Activated CD4-positive, alpha-beta T cell treated with anti-CD3 and anti-CD28 coated beads for 36 hours (primary cell): Measurements from ENCODE around the gene ZFC3H1. TPM values are rescaled to one million over a fixed set of nuclear protein-coding genes. Genes with fewer than 3 reads are reported as not detected.

Source experiments
- ATAC-seq: fragments of 200-7000 bp; cut with Tn5 transposase; one replicate; pipeline ENCODE4 v1.10.0; 2021; ENCODE audit warnings: mild to moderate bottlenecking, moderate library complexity
- CTCF ChIA-PET: fragments of 350-600 bp; sonication (Branson Sonifier 250); formaldehyde crosslinking; loops from one replicate; lab custom pipeline; 2021; ENCODE audit warnings: antibody characterized with exemption; lab: Charles Lee
- POLR2A ChIA-PET: fragments of 350-600 bp; sonication (Branson Sonifier 250); formaldehyde crosslinking; loops from one replicate; lab custom pipeline; 2021; ENCODE audit warnings: antibody characterized with exemption, inconsistent platforms; lab: Charles Lee
- DNase-seq: peaks from one replicate; pipeline ENCODE4 v3.0.0-alpha.2; 2020
- H3K27ac Mint-ChIP-seq: one replicate; pipeline ENCODE4 v1.8.0; 2021; ENCODE audit warnings: mixed read lengths
- H3K27me3 Mint-ChIP-seq: one replicate; pipeline ENCODE4 v1.8.0; 2021; ENCODE audit warnings: mixed read lengths
- H3K36me3 Mint-ChIP-seq: one replicate; pipeline ENCODE4 v1.8.0; 2021; ENCODE audit warnings: low read depth, mixed read lengths
- H3K4me1 Mint-ChIP-seq: one replicate; pipeline ENCODE4 v1.8.0; 2021; ENCODE audit warnings: mixed read lengths
- H3K4me3 Mint-ChIP-seq: one replicate; pipeline ENCODE4 v1.8.0; 2021; ENCODE audit warnings: mild to moderate bottlenecking, moderate library complexity, mixed read lengths
- H3K9me3 Mint-ChIP-seq: one replicate; pipeline ENCODE4 v1.8.0; 2021; ENCODE audit warnings: low read depth, mixed read lengths
- intact Hi-C, 2 experiments: fragments of 100-400 bp; cut with DNase I in 1 of 2; cut with micrococcal nuclease in 1 of 2; formaldehyde crosslinking; loops; one replicate each; pipeline versions ENCODE4 v1.14.2 to v1.15.1; 2022 to 2024; cut with DNase I, micrococcal nuclease
- total RNA-seq, 2 experiments: library from RNA; stranded (reverse); gene quantifications; one replicate each; pipeline ENCODE4 v1.2.3, GENCODE V29; 2021

Gene ZFC3H1
- total RNA-seq, 2 experiments from 2014 or later = 57.1 to 71.5 TPM

DNA sequence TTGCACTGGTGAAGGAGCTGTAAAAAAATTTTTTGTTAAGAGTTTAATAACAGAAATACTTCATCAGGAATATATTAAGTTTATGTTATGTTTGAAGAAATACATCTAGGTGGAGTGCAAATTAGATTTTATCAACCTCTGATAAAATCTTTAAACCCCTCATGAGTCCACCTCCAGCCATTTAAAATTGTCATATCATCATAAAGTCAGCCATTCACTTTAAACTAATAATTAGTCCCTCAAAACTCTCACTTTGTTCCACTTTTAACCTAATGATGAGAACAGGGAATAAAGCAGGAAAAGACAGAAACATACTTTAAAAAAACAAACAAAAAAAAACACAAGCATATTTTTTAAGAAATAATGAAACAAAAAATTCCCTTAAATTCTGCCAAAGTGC lies 25.1 kb downstream of the ZFC3H1 start:
- DNase-seq (no peak), ATAC-seq (no peak)
- POLR2A ChIA-PET = no interaction called here
- no peaks in the 10 kb centered on the region for H3K27me3 Mint-ChIP-seq
- H3K9me3 Mint-ChIP-seq = no peaks in the 10 kb centered on the region
- peaks cover 36% of the 10 kb centered on the region for H3K4me1 Mint-ChIP-seq
- CTCF ChIA-PET = interaction anchor here (0.7 to 5.0 kb wide), 7 partner anchors 11 to 223 kb away, joined by 3 to 51 read pairs (median 4); no protein-coding TSS in a partner anchor
- H3K27ac Mint-ChIP-seq = no peak overlapping the region
- intact Hi-C loops = loop anchor here in 1 of 2 experiments (5.0 kb wide), 1 partner anchor 109 kb away; no protein-coding TSS in a partner anchor
- H3K4me3 Mint-ChIP-seq = no peak overlapping the region
- H3K36me3 Mint-ChIP-seq = peaks cover 50% of the 10 kb centered on the region

DNA sequence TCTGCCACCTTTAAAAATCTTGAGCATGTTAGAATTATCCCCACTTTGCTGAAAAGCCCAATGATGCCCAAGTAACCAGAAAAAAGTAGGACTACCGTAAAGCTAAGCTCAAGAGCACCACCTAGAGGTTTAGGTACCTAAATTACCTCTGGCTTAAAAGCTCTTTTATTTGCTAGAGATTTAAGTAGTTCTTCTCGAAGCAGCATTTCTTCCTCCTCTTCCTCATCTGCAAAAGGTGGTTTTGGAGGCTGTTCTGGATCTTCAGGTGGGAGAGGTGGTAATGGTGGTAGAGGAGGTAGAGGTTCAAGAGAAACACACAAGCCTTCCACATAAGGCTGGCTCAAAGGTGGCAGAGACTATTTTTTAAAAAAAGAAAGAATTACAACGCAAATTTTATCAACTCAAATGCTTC lies 26.9 kb downstream of the ZFC3H1 start:
- H3K9me3 Mint-ChIP-seq = no peaks in the 10 kb centered on the region
- ChIA-PET CTCF (interaction anchor here (0.6 to 5.0 kb wide), 39 partner anchors 9 to 1823 kb away, joined by 3 to 51 read pairs (median 5); partner anchors contain the start of genes THAP2 and ZFC3H1), POLR2A (interaction anchor here (0.6 to 1.0 kb wide), 3 partner anchors 23 to 118 kb away, joined by 3 to 5 read pairs (median 3); partner anchors contain the start of genes RAB21 and ZFC3H1)
- peak overlapping the region; percentile 73 for H3K27ac Mint-ChIP-seq
- no peak overlapping the region for H3K4me3 Mint-ChIP-seq
- H3K4me1 Mint-ChIP-seq = peaks cover 21% of the 10 kb centered on the region
- DNase-seq (no peak), ATAC-seq (peak; percentile 43)
- H3K36me3 Mint-ChIP-seq = peaks cover 48% of the 10 kb centered on the region
- intact Hi-C loops = loop anchor here (1.0 to 5.0 kb wide), 3 partner anchors 110 to 221 kb away; no protein-coding TSS in a partner anchor
- no peaks in the 10 kb centered on the region for H3K27me3 Mint-ChIP-seq

DNA sequence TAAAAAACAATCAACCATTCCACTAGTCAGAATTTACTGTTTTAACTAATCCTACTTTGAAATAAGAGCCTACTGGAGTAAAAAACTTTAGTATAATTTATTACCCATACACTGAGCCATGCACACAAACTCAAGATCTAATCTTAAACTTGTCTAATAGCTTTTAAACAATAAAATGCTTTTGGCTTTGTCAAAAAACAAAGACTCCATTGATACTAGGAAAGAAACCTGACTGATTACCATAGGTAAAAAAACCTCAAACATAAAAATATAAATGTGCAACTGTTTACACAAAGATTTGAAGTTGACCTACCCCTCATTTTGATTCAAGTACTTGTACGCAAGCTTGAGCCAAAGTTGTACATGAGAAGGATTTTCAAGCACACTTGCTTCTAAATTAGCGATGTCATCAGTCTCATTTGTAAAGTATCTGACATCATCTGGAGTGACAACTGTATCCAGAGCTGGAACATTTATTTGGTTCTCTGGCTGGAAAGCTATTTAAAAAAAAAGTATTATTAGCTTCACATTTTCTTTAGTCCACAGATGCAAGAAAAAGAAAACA lies 36.1 kb downstream of the ZFC3H1 start:
- intact Hi-C loops = loop anchor here in 1 of 2 experiments (2.0 kb wide), 1 partner anchor 15 kb away; no protein-coding TSS in a partner anchor
- H3K4me3 Mint-ChIP-seq = no peak overlapping the region
- no peaks in the 10 kb centered on the region for H3K27me3 Mint-ChIP-seq
- no peak overlapping the region for H3K27ac Mint-ChIP-seq
- H3K36me3 Mint-ChIP-seq = peaks cover 62% of the 10 kb centered on the region
- no peak for ATAC-seq
- CTCF ChIA-PET = interaction anchor here (0.9 to 4.5 kb wide), 7 partner anchors 10 to 148 kb away, joined by 3 to 51 read pairs (median 4); no protein-coding TSS in a partner anchor
- DNase-seq = no peak
- H3K4me1 Mint-ChIP-seq = peaks cover 13% of the 10 kb centered on the region
- no peaks in the 10 kb centered on the region for H3K9me3 Mint-ChIP-seq
- POLR2A ChIA-PET = interaction anchor here (0.5 to 0.6 kb wide), 2 partner anchors 13 to 30 kb away, joined by 4 to 5 read pairs; no protein-coding TSS in a partner anchor

DNA sequence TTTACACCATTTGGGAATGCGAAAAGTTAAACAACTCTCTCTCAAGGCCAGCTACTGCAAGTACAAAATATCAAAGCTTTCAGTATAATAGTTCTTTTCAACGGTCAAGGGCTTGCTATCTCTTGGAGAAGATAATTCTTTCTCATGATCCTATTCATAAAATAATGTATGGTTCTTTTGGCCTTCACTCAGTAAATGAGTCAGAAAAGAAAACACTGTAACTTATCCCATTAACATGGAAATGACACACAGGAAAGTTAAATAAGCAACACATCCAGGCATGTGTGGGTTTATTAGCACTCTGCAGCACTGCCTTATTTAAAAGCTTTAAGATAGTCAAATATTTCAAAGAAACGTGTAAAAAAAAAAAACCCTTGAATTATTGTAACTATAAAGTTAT lies 36.9 kb downstream of the ZFC3H1 start:
- no peak for DNase-seq
- Mint-ChIP-seq H3K27ac (peak overlapping the region; percentile 9), H3K27me3 (no peaks in the 10 kb centered on the region), H3K9me3 (no peaks in the 10 kb centered on the region), H3K36me3 (peaks cover 61% of the 10 kb centered on the region), H3K4me1 (peaks cover 17% of the 10 kb centered on the region), H3K4me3 (no peak overlapping the region)
- intact Hi-C loops = no loop called here
- ChIA-PET POLR2A (interaction anchor here (0.6 kb wide), 1 partner anchor 13 kb away, joined by 4 read pairs; no protein-coding TSS in a partner anchor), CTCF (interaction anchor here (1.1 to 4.5 kb wide), 8 partner anchors 11 to 149 kb away, joined by 3 to 51 read pairs (median 4); no protein-coding TSS in a partner anchor)
- ATAC-seq = no peak

DNA sequence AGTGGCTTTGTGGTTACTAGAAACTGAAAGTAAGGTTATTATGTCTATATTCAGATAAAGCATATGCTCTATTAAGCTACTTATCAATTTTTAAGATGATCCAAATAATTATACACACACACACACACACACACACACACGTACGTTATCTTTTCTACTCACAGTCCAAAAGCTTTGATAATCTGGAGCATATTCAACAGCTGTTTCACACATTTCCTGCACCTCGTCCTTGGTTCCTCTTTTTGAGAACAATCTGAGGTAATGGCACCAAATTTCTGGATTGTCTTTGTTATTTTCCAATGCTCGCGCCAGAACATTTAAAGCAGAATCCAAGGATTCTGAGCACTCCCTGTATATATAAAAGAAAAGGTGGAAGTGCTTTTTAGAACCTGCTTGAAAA lies 37.5 kb downstream of the ZFC3H1 start:
- Mint-ChIP-seq H3K36me3 (peaks cover 63% of the 10 kb centered on the region), H3K9me3 (no peaks in the 10 kb centered on the region), H3K27me3 (no peaks in the 10 kb centered on the region), H3K4me1 (peaks cover 17% of the 10 kb centered on the region), H3K27ac (peak overlapping the region; percentile 15), H3K4me3 (no peak overlapping the region)
- ChIA-PET CTCF (interaction anchor here (0.6 to 4.5 kb wide), 7 partner anchors 11 to 216 kb away, joined by 3 to 51 read pairs (median 3); no protein-coding TSS in a partner anchor), POLR2A (no interaction called here)
- ATAC-seq = no peak
- no peak for DNase-seq
- intact Hi-C loops = no loop called here

DNA sequence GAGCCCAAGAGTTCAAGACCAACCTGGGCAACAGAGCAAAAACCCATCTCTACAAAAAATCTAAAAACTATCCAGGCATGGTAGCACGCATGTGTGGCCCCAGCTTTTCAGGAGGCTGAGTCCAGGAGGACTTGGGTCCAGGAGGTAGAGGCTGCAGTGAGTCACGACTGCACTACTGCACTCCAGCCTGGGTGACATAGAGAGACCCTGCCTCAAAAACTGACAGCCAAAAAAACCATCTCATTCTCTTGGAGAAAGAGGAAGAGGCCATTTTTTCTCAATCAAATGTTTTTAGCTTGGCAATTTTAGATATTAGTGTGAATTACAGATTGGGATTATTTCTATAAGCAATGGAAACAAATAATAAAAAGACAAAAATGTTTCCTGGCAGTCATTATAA lies 38.2 kb downstream of the ZFC3H1 start:
- H3K4me3 Mint-ChIP-seq = no peak overlapping the region
- no peaks in the 10 kb centered on the region for H3K9me3 Mint-ChIP-seq
- H3K36me3 Mint-ChIP-seq = peaks cover 65% of the 10 kb centered on the region
- no peak for ATAC-seq
- intact Hi-C loops = no loop called here
- ChIA-PET CTCF (interaction anchor here (0.6 to 4.5 kb wide), 6 partner anchors 11 to 217 kb away, joined by 3 to 51 read pairs (median 3); no protein-coding TSS in a partner anchor), POLR2A (no interaction called here)
- H3K27ac Mint-ChIP-seq = no peak overlapping the region
- H3K27me3 Mint-ChIP-seq = no peaks in the 10 kb centered on the region
- no peak for DNase-seq
- H3K4me1 Mint-ChIP-seq = peaks cover 22% of the 10 kb centered on the region

DNA sequence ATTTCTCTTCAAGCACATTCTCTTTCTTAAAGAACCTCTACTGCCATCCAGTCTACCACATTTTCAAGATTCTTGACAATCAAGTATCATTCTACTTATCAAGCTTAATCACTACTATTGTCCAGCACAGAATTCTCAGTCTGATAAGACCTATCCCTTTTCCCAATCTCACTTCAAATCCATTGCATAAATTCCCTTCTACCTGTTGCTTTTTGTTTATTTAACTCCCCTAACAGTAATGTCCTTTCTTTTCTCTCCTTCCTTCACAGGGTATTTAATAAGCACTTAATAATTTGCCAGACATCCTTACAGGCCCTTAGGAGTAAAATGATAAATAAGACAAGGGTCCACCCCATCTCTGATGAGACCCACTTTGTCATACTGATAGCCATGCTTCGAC lies 41.7 kb downstream of the ZFC3H1 start:
- H3K9me3 Mint-ChIP-seq = no peaks in the 10 kb centered on the region
- peaks cover 22% of the 10 kb centered on the region for H3K4me1 Mint-ChIP-seq
- ChIA-PET POLR2A (no interaction called here), CTCF (interaction anchor here (0.7 to 1.0 kb wide), 3 partner anchors 9 to 14 kb away, joined by 3 to 7 read pairs (median 3); no protein-coding TSS in a partner anchor)
- peak overlapping the region; percentile 32 for H3K27ac Mint-ChIP-seq
- H3K36me3 Mint-ChIP-seq = peaks cover 64% of the 10 kb centered on the region
- intact Hi-C loops = no loop called here
- H3K4me3 Mint-ChIP-seq = no peak overlapping the region
- DNase-seq (no peak), ATAC-seq (no peak)
- no peaks in the 10 kb centered on the region for H3K27me3 Mint-ChIP-seq

DNA sequence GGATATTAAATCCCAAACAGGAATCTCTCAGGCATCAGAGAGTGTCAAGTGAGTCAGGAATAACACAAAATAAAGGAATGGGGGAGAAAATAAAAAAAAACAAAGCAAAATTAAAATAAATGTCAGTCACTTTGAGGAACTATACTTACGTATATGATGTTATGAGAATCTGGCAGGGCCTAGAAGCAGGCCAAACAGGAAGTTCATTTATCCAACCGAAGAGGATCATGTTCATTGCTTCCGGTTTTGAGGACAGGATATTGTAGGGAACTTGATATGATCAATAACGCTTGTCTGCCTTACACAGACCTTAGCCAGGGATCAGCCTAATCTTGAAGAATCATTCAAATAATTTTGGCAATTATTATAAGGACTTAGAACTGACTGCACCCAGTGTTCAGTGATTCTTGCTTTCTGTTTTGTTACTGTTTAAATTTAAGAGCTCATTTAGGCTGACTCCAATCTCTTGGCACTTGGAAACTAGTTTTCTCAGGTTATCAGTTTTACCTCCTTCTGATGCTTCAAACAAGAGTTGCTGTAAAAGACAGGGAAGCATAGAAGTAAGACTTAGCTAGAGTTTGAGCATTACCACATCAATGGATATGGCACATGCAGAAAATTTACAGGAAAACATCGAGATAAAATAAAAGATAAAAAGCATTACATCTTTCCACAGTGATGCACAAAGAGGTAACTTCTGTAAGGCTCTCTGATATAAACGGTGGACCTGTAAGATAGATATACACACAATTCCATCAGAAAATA lies 53.4 kb downstream of the ZFC3H1 start:
- ChIA-PET POLR2A (no interaction called here), CTCF (interaction anchor here (0.6 to 1.1 kb wide), 3 partner anchors 26 to 208 kb away, joined by 3 read pairs; no protein-coding TSS in a partner anchor)
- H3K4me3 Mint-ChIP-seq = no peak overlapping the region
- H3K36me3 Mint-ChIP-seq = peaks cover 69% of the 10 kb centered on the region
- H3K27ac Mint-ChIP-seq = peak overlapping the region; percentile 85
- peaks cover 22% of the 10 kb centered on the region for H3K4me1 Mint-ChIP-seq
- intact Hi-C loops = no loop called here
- H3K9me3 Mint-ChIP-seq = no peaks in the 10 kb centered on the region
- DNase-seq = no peak
- no peaks in the 10 kb centered on the region for H3K27me3 Mint-ChIP-seq
- ATAC-seq = peak; percentile 30

DNA sequence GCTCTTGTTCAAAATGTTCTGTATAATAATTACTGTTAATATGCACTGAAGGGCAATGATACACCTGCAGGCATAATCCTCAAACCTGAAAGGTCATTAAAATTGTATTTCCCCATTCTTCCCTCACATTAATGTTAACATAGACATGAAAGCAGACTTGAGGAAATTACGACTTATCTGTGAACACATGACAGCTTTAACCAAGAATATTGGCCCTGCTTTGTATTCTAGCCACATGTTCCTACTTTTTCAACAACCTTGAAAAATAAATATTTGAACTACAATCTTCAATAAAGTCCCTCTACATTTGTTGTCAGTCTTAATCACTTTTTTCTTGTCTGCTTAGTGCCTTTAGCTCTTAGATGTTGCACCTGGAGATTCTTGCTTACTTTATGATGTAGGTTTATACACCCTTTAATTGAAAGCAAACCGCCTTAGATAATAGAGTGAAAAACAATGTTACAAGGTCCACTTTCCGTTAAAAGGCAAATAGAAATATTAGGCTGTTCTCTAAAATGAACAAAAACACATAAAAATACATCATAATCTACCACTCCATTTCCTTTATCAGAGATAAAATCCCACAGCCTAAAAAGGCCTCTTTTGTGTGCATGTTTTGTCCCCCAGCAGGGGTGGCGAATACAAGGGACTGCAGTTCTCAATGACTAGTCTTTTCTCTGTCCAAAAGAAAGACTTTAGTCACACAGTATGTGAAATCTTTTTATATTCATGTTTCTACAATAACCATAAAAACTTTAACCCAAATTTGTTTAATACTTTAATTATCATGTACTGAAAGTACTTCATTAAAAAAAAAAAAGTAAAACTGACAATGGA lies 55.9 kb downstream of the ZFC3H1 start:
- Mint-ChIP-seq H3K27me3 (no peaks in the 10 kb centered on the region), H3K9me3 (no peaks in the 10 kb centered on the region), H3K36me3 (peaks cover 54% of the 10 kb centered on the region), H3K4me1 (peaks cover 22% of the 10 kb centered on the region), H3K27ac (peak overlapping the region; percentile 0), H3K4me3 (no peak overlapping the region)
- ATAC-seq (no peak), DNase-seq (no peak)
- ChIA-PET POLR2A (no interaction called here), CTCF (interaction anchor here (1.0 to 2.1 kb wide), 3 partner anchors 21 to 139 kb away, joined by 3 to 7 read pairs (median 6); no protein-coding TSS in a partner anchor)
- intact Hi-C loops = no loop called here

DNA sequence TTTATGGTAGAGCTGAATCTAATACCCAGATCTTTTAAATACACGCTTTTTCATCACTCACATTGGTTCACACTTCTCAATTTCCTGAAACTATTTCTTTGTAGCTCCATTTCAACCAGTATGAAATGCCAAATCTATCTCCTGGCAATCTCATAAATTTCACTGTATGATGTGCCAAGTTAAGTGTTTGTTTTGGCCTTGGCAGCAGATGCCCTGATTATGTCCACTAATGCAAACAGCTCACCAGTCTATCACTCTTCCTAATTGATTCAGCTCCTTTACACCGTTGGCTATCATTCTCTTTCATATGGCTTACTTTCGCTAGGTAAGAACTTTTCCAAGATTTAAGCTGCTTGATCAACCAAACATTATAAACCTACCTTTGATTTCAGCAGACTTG lies 58.6 kb downstream of the ZFC3H1 start:
- CTCF ChIA-PET = interaction anchor here (0.6 to 1.4 kb wide), 3 partner anchors 13 to 32 kb away, joined by 3 read pairs; no protein-coding TSS in a partner anchor
- intact Hi-C loops = no loop called here
- no peak for ATAC-seq
- Mint-ChIP-seq H3K27me3 (no peaks in the 10 kb centered on the region), H3K9me3 (no peaks in the 10 kb centered on the region), H3K27ac (no peak overlapping the region), H3K4me3 (no peak overlapping the region), H3K4me1 (peaks cover 6% of the 10 kb centered on the region), H3K36me3 (peaks cover 31% of the 10 kb centered on the region)
- POLR2A ChIA-PET = interaction anchor here (0.5 kb wide), 1 partner anchor 57 kb away, joined by 3 read pairs; no protein-coding TSS in a partner anchor
- no peak for DNase-seq
